Measurements from ENCODE around the gene BRIX1.

DNA sequence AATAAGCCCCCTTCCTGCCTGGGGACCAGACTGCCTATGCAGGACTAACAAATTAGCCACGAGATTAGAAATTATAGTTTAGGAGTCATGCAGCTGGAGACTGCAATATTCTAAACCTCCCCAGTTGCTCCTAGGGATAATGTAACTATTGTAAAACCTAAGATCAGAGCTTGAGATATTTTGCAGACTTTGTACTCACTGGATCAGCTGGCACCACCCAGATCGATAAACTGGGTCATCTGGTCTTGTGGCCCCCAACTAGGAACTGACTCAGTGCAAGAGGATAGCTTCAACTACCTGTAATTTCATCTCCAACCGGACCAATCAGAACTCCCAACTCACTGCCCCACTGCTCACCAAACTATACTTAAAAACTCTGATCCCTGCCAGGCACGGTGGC lies 52.0 kb downstream of the BRIX1 start:
- TF ChIP-seq, protein P1, sequence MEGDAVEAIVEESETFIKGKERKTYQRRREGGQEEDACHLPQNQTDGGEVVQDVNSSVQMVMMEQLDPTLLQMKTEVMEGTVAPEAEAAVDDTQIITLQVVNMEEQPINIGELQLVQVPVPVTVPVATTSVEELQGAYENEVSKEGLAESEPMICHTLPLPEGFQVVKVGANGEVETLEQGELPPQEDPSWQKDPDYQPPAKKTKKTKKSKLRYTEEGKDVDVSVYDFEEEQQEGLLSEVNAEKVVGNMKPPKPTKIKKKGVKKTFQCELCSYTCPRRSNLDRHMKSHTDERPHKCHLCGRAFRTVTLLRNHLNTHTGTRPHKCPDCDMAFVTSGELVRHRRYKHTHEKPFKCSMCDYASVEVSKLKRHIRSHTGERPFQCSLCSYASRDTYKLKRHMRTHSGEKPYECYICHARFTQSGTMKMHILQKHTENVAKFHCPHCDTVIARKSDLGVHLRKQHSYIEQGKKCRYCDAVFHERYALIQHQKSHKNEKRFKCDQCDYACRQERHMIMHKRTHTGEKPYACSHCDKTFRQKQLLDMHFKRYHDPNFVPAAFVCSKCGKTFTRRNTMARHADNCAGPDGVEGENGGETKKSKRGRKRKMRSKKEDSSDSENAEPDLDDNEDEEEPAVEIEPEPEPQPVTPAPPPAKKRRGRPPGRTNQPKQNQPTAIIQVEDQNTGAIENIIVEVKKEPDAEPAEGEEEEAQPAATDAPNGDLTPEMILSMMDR (IDR thresholded peaks at IDR 0.05) = no peak
- TF ChIP-seq EZH2 (IDR thresholded peaks at IDR 0.05; ENCODE audit: borderline replicate concordance, insufficient read depth, low read depth, low read length, poor library complexity, severe bottlenecking) = no peak
